ENCODE measurements around the gene RRAGC. TPM values are rescaled to one million over a fixed set of nuclear protein-coding genes. Genes with fewer than 3 reads are reported as not detected.
A peak's percentile ranks its signal among the peaks of the same experiment; 100 is the strongest.

The RRAGC gene
- total and polyA plus RNA-seq, 9 of the 15 experiments (the other 6 are each of a cell fraction or from before 2014, with no cell fraction given) = 3.9 to 16.9 (median 10.9) TPM

GRCh38 chr1:38873027-38873969 lies 13.7 kb upstream of the RRAGC start, which contains the start of gene MYCBP (continued):
- TF ChIP-seq, protein P1, sequence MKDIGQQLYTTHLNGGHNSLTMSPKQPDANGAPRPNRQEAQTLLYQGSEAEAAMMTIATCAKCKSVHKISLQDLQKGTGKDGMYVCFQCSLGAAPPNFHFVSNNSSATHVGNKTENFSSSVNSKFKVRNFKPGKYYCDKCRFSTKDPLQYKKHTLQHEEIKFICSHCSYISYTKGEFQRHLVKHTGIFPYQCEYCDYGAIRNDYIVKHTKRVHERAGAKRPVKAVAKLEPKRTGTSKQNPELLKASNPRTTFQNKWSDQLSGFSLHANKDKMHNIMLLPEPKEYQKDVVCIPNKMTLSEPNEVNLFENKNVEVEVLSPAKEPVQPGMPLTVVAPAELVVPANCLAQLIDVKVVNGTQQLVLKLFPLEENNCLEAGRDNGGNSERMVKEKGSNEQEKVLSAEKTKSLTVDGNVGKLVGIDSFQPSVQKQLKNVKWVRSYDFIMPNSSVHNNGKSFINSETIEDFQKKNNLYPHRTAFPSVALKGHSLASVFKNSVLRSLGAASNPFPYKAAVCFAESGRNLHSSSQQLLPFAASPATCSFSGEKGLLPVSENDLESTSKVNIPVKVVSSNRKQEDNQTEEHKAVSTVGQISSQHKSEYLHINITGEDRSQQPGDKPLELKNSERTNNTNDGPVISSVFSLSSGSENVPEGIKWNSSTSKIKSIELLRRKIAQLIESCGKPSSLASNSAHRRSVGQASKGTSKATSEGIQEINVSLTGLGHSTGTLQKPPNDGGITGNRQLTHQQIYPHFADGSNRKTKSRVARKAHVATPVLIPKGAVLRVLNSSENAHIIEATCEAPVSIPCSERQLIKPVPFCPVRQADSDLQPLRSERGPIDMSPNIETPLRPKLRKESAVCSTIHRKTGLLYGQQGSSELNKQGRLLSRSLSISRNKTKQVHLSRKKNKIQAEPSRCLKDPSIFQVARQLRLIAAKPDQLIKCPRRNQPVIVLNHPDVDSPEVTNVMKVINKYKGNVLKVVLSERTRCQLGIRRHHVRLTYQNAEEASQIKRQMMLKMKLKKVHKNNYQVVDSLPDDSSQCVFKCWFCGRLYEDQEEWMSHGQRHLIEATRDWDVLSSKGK (CRISPR knock-in tag; IDR thresholded peaks at IDR 0.05) = no peak
- TF ChIP-seq, protein P2, sequence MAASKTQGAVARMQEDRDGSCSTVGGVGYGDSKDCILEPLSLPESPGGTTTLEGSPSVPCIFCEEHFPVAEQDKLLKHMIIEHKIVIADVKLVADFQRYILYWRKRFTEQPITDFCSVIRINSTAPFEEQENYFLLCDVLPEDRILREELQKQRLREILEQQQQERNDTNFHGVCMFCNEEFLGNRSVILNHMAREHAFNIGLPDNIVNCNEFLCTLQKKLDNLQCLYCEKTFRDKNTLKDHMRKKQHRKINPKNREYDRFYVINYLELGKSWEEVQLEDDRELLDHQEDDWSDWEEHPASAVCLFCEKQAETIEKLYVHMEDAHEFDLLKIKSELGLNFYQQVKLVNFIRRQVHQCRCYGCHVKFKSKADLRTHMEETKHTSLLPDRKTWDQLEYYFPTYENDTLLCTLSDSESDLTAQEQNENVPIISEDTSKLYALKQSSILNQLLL (CRISPR knock-in tag; IDR thresholded peaks at IDR 0.05; ENCODE audit: borderline replicate concordance) = no peak
- no peak for TF ChIP-seq ZKSCAN8 (CRISPR knock-in tag; IDR thresholded peaks at IDR 0.05)
- no peak for TF ChIP-seq SMARCE1 (IDR thresholded peaks at IDR 0.05)
- TF ChIP-seq TCF3 (CRISPR knock-in tag; IDR thresholded peaks at IDR 0.05) = no peak
- TF ChIP-seq ZNF212 (CRISPR knock-in tag; IDR thresholded peaks at IDR 0.05) = no peak
- peak; percentile 54; the same call in 1 of the 2 replicates for TF ChIP-seq POLR2AphosphoS5 (IDR thresholded peaks at IDR 0.05; ENCODE audit: control insufficient read depth, insufficient read depth, low read depth, low read length)
- no peak for TF ChIP-seq ATF2 (CRISPR knock-in tag; IDR thresholded peaks at IDR 0.05)
- TF ChIP-seq ERF (CRISPR knock-in tag; IDR thresholded peaks at IDR 0.05) = no peak
- no peak for TF ChIP-seq SRSF9 (IDR thresholded peaks at IDR 0.05; ENCODE audit: borderline replicate concordance, low read depth, low read length)
- TF ChIP-seq MCM7 (IDR thresholded peaks at IDR 0.05) = no peak
- peak; percentile 73; the same call in 1 of the 2 replicates for TF ChIP-seq ZBTB7A (IDR thresholded peaks at IDR 0.05; ENCODE audit: borderline replicate concordance, control insufficient read depth, low read depth, low read length)
- peak; percentile 41 for TF ChIP-seq EGR1 (conservative IDR thresholded peaks at IDR 0.05)
- TF ChIP-seq TEAD1 (CRISPR knock-in tag; IDR thresholded peaks at IDR 0.05) = 0 out of 4 replicates have a peak, but pooled peaks of 1 of the 2 experiments have one; percentile 51
- TF ChIP-seq, protein P3, sequence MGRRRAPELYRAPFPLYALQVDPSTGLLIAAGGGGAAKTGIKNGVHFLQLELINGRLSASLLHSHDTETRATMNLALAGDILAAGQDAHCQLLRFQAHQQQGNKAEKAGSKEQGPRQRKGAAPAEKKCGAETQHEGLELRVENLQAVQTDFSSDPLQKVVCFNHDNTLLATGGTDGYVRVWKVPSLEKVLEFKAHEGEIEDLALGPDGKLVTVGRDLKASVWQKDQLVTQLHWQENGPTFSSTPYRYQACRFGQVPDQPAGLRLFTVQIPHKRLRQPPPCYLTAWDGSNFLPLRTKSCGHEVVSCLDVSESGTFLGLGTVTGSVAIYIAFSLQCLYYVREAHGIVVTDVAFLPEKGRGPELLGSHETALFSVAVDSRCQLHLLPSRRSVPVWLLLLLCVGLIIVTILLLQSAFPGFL (CRISPR knock-in tag; IDR thresholded peaks at IDR 0.05) = no peak
- TF ChIP-seq ID3 (CRISPR knock-in tag; IDR thresholded peaks at IDR 0.05) = no peak
- TF ChIP-seq ID3 (tag; IDR thresholded peaks at IDR 0.05) = no peak
- TF ChIP-seq BCL6 (CRISPR knock-in tag; IDR thresholded peaks at IDR 0.05) = no peak
